SK-N-MC (cell line): ENCODE data around the gene SCPEP1.

ENCODE experiments used
- EZH2 ChIP-seq: fragments of 200-600 bp; sonication (generic); IDR thresholded peaks from one replicate; pipeline ENCODE4 v1.6.1; 2017; ENCODE audit warnings: antibody characterized with exemption
- POLR2AphosphoS5 ChIP-seq: IDR thresholded peaks from 2 replicates; pipeline ENCODE4 v1.6.1; 2012; ENCODE audit warnings: mild to moderate bottlenecking, low read depth, low read length, borderline replicate concordance

- TF ChIP-seq POLR2AphosphoS5, result no peak
- no peak for TF ChIP-seq EZH2
Observed at GRCh38 chr17:57017625-57018024, 39.7 kb downstream of the SCPEP1 start.
